ENCODE measurements around the gene BBS9.

Gene BBS9

GRCh38 chr7:33559324-33559710, 430.0 kb downstream of the BBS9 start:
- TF ChIP-seq CTCF (conservative IDR thresholded peaks at IDR 0.05; ENCODE audit: low read depth, low read length) = no peak
- H3K4me1 ChIP-seq (ENCODE audit: low read depth, poor library complexity, severe bottlenecking) = no peaks in the 10 kb centered on the region
- no peaks in the 10 kb centered on the region for H3K27me3 ChIP-seq (ENCODE audit: insufficient read depth, low read depth)
- H3K36me3 ChIP-seq (ENCODE audit: insufficient read depth) = no peaks in the 10 kb centered on the region
- no peak overlapping the region for H3K4me3 ChIP-seq (IDR thresholded peaks at IDR 0.05; ENCODE audit: insufficient read depth, low read depth, low read length)
- no peaks in the 10 kb centered on the region for H3K79me2 ChIP-seq (ENCODE audit: insufficient read depth, low read depth)
- H2AFZ ChIP-seq (ENCODE audit: low read depth) = no peak overlapping the region
- no peak overlapping the region for H3K9ac ChIP-seq
- H4K20me1 ChIP-seq (ENCODE audit: insufficient read depth) = no peaks in the 10 kb centered on the region
- H3K4me2 ChIP-seq = no peak overlapping the region
- no peak overlapping the region for H3K27ac ChIP-seq

GRCh38 chr7:33562996-33563395, 433.6 kb downstream of the BBS9 start:
- Histone ChIP-seq H3K27ac (no peak overlapping the region), H3K27me3 (ENCODE audit: insufficient read depth, low read depth) (no peaks in the 10 kb centered on the region), H3K36me3 (ENCODE audit: insufficient read depth) (no peaks in the 10 kb centered on the region), H2AFZ (ENCODE audit: low read depth) (no peak overlapping the region), H3K9ac (no peak overlapping the region), H3K4me3 (IDR thresholded peaks at IDR 0.05; ENCODE audit: insufficient read depth, low read depth, low read length) (no peak overlapping the region), H3K4me2 (no peak overlapping the region), H4K20me1 (ENCODE audit: insufficient read depth) (no peaks in the 10 kb centered on the region), H3K79me2 (ENCODE audit: insufficient read depth, low read depth) (no peaks in the 10 kb centered on the region), H3K4me1 (ENCODE audit: low read depth, poor library complexity, severe bottlenecking) (no peaks in the 10 kb centered on the region)
- no peak for TF ChIP-seq CTCF (conservative IDR thresholded peaks at IDR 0.05; ENCODE audit: low read depth, low read length)

GRCh38 chr7:33563651-33564050, 434.3 kb downstream of the BBS9 start:
- Histone ChIP-seq H3K27me3 (ENCODE audit: insufficient read depth, low read depth) (no peaks in the 10 kb centered on the region), H3K36me3 (ENCODE audit: insufficient read depth) (no peaks in the 10 kb centered on the region), H2AFZ (ENCODE audit: low read depth) (no peak overlapping the region), H3K79me2 (ENCODE audit: insufficient read depth, low read depth) (no peaks in the 10 kb centered on the region), H4K20me1 (ENCODE audit: insufficient read depth) (no peaks in the 10 kb centered on the region), H3K4me1 (ENCODE audit: low read depth, poor library complexity, severe bottlenecking) (no peaks in the 10 kb centered on the region), H3K9ac (no peak overlapping the region), H3K4me2 (no peak overlapping the region), H3K27ac (no peak overlapping the region), H3K4me3 (IDR thresholded peaks at IDR 0.05; ENCODE audit: insufficient read depth, low read depth, low read length) (no peak overlapping the region)
- no peak for TF ChIP-seq CTCF (conservative IDR thresholded peaks at IDR 0.05; ENCODE audit: low read depth, low read length)

GRCh38 chr7:33578166-33578565, 448.8 kb downstream of the BBS9 start:
- Histone ChIP-seq H3K4me1 (ENCODE audit: low read depth, poor library complexity, severe bottlenecking) (no peaks in the 10 kb centered on the region), H2AFZ (ENCODE audit: low read depth) (no peak overlapping the region), H3K36me3 (ENCODE audit: insufficient read depth) (no peaks in the 10 kb centered on the region), H3K79me2 (ENCODE audit: insufficient read depth, low read depth) (no peaks in the 10 kb centered on the region), H3K9ac (no peak overlapping the region), H3K27me3 (ENCODE audit: insufficient read depth, low read depth) (no peaks in the 10 kb centered on the region), H3K4me2 (no peak overlapping the region), H4K20me1 (ENCODE audit: insufficient read depth) (no peaks in the 10 kb centered on the region), H3K4me3 (IDR thresholded peaks at IDR 0.05; ENCODE audit: insufficient read depth, low read depth, low read length) (no peak overlapping the region), H3K27ac (no peak overlapping the region)
- TF ChIP-seq CTCF (conservative IDR thresholded peaks at IDR 0.05; ENCODE audit: low read depth, low read length) = no peak

Data from KMS-11 (cell line).